Lung (tissue), 12 donors: Measurements from ENCODE around the gene OBSCN. TPM values are rescaled to one million over a fixed set of nuclear protein-coding genes. Genes with fewer than 3 reads are reported as not detected.

Experiments
- ATAC-seq: fragments of 200-7000 bp; cut with Tn5 transposase; one replicate; pipeline ENCODE4 v1.9.1; 2020; ENCODE audit warnings: moderate number of reproducible peaks; ENCODE audit not compliant: insufficient read depth, low FRiP score
- DNase-seq, 3 donors: peaks; one replicate each; pipeline ENCODE4 v3.0.0-alpha.2; 2013 to 2017
- H3K27ac ChIP-seq, 2 donors: one replicate each; pipeline ENCODE4 v1.5.1; 2013; ENCODE audit warnings: mild to moderate bottlenecking in 2 of 2, moderate library complexity in 2 of 2, control low read depth in 1 of 2, inconsistent platforms in 1 of 2, low read depth in 1 of 2, low read length in 1 of 2
- H3K27me3 ChIP-seq, 3 donors: one replicate each; pipeline ENCODE4 v1.5.1; 2013; ENCODE audit warnings: low read length in 2 of 3; ENCODE audit not compliant: control insufficient read depth in 3 of 3, insufficient read depth in 3 of 3
- H3K36me3 ChIP-seq, 4 donors: one replicate each; pipeline ENCODE4 v1.5.1; 2013; ENCODE audit warnings: low read length in 4 of 4, mild to moderate bottlenecking in 1 of 4, moderate library complexity in 1 of 4; ENCODE audit not compliant: control insufficient read depth in 4 of 4, insufficient read depth in 4 of 4
- H3K4me1 ChIP-seq, 5 donors: one replicate each; pipeline ENCODE4 v1.5.1; 2013; ENCODE audit warnings: low read length in 5 of 5, mild to moderate bottlenecking in 2 of 5, moderate library complexity in 1 of 5; ENCODE audit not compliant: control insufficient read depth in 5 of 5, insufficient read depth in 5 of 5
- H3K4me3 ChIP-seq: one replicate; pipeline ENCODE4 v1.5.1; 2013; ENCODE audit warnings: mild to moderate bottlenecking, control low read depth, moderate library complexity
- H3K9ac ChIP-seq, 2 donors: one replicate each; pipeline ENCODE4 v1.5.1; 2013; ENCODE audit warnings: low read length in 2 of 2, control low read depth in 1 of 2; ENCODE audit not compliant: insufficient read depth in 1 of 2
- H3K9me3 ChIP-seq, 4 donors: one replicate each; pipeline ENCODE4 v1.5.1; 2013; ENCODE audit warnings: low read length in 3 of 4, mild to moderate bottlenecking in 1 of 4, moderate library complexity in 1 of 4; ENCODE audit not compliant: control insufficient read depth in 4 of 4, insufficient read depth in 3 of 4
- WGBS, 2 donors: extraction: QIAGEN DNeasy Blood & Tissue Kit; methylation state at CpG; one replicate each; pipeline ENCODE4 v1.1.7; 2013; 5-methylcytosine and 5-hydroxymethylcytosine counted together
- polyA plus RNA-seq, 2 donors: library from polyadenylated mRNA; stranded (reverse); fragments of 200-250 nt; gene quantifications; one replicate each; pipeline ENCODE4 v1.2.1, GENCODE V29; 2013
- total RNA-seq, 2 donors: library from RNA; depleted of rRNA in 1 of 2; stranded (reverse); fragments of >200 nt in 1 of 2; gene quantifications; one replicate each; pipeline ENCODE4 v1.2.1, GENCODE V29; 2014 to 2021
- TF ChIP-seq, protein P1 (sequence below): IDR thresholded peaks from 2 replicates; pipeline ENCODE4 v1.5.1; 2012; ENCODE audit warnings: mild to moderate bottlenecking; ENCODE audit errors: control extremely low read depth, extremely low read depth
- donor health status: control.
- donor health status: control.
- donor health status: Bipolar disorder and iron deficiency.
- donor health status: healthy.
- donor health status: DM: yes; HTN: yes; CAD: no.

OBSCN gene
- total and polyA plus RNA-seq, 4 donors: 5.1 to 47.3 (median 25.4) TPM

DNA sequence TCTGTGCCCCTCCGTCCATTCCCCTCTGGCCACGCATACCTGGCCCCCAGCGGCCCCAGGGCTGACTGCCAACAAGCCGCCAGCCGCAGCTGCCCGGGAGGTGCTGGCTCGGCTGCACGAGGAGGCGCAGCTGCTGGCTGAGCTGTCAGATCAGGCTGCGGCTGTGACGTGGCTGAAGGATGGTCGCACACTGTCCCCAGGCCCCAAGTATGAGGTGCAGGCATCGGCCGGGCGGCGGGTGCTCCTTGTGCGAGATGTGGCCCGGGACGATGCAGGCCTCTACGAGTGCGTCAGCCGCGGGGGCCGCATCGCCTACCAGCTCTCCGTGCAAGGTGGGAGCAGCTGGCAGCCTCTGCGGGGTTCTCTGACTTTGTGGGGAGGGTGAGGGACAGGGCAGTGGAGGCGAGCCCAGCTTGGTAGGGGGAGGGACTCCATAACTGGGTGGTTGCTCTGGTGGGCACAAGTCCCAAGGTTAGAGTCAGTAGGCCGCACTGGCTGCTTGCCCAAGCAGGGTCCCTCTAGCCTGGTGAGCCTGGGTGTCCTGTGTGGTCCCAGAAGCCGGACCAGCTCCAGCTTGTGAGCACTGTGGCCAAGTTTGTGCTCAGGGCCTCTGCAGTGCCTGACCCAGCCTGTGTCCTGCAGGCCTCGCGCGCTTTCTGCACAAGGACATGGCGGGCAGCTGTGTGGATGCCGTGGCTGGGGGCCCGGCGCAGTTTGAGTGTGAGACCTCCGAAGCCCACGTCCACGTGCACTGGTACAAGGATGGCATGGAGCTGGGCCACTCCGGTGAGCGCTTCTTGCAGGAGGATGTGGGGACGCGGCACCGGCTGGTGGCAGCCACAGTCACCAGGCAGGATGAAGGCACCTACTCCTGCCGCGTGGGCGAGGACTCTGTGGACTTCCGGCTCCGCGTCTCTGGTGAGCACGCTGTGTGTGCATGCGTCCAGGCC, 8.8 kb downstream of the OBSCN start:
- TF ChIP-seq, protein P1, sequence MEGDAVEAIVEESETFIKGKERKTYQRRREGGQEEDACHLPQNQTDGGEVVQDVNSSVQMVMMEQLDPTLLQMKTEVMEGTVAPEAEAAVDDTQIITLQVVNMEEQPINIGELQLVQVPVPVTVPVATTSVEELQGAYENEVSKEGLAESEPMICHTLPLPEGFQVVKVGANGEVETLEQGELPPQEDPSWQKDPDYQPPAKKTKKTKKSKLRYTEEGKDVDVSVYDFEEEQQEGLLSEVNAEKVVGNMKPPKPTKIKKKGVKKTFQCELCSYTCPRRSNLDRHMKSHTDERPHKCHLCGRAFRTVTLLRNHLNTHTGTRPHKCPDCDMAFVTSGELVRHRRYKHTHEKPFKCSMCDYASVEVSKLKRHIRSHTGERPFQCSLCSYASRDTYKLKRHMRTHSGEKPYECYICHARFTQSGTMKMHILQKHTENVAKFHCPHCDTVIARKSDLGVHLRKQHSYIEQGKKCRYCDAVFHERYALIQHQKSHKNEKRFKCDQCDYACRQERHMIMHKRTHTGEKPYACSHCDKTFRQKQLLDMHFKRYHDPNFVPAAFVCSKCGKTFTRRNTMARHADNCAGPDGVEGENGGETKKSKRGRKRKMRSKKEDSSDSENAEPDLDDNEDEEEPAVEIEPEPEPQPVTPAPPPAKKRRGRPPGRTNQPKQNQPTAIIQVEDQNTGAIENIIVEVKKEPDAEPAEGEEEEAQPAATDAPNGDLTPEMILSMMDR: no peak
- no peak overlapping the region for H3K27ac ChIP-seq
- H3K4me1 ChIP-seq: peaks cover 0 to 9% (median 0%) of the 10 kb centered on the region in 5 donors
- no peak for ATAC-seq
- DNase-seq: no peak
- no peak overlapping the region for H3K9ac ChIP-seq
- no peak overlapping the region for H3K4me3 ChIP-seq
- no peaks in the 10 kb centered on the region for H3K27me3 ChIP-seq
- 91 to 92% methylated on average over 53 of the region's 53 CpGs for WGBS, 2 donors
- H3K36me3 ChIP-seq: peaks cover 0 to 24% (median 4%) of the 10 kb centered on the region in 4 donors
- H3K9me3 ChIP-seq: peaks cover 0 to 6% (median 0%) of the 10 kb centered on the region in 4 donors

DNA sequence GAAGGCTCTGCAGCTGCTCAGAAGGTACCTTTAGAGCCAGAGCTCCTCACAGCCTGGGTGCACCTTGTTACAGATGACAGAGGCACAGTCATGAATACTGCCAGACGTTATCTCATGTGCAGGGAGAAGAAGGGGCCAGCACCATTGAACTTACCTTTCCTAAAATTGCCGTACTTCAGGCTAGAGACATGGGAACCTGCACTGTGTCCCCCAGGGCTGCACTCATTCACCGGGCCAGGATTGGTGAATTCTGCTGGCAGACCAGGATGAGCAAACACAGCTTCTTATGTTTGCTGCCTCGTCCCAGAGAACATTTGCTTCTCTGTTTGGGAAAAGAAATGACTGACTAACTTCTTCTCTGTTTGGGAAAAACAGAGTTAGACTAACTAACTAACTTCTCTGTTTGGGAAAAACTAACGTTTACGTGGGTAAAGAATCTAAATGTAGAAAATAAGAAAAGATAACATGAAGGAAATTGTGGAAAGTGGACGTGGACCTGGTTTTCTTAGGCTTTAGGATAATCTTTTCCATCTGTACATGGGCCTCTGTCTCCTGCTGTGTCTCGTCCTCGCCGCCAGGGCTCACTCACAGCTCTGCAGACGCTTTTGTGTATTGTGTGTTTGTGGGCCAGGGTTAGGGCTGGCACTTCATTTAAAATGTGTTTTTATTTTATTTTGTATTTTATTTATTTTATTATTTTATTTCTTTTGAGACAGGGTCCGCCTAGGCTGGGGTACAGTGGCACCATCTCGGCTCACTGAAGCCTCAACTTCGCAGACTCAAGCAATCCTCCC, 9.9 kb downstream of the OBSCN start:
- no peak overlapping the region for H3K4me3 ChIP-seq
- 89% methylated on average over 14 of the region's 14 CpGs for WGBS, 2 donors
- H3K27ac ChIP-seq: no peak overlapping the region
- H3K27me3 ChIP-seq: no peaks in the 10 kb centered on the region
- peaks cover 0 to 2% (median 0%) of the 10 kb centered on the region in 4 donors for H3K9me3 ChIP-seq
- peaks cover 0 to 24% (median 6%) of the 10 kb centered on the region in 4 donors for H3K36me3 ChIP-seq
- peaks cover 0 to 7% (median 0%) of the 10 kb centered on the region in 5 donors for H3K4me1 ChIP-seq
- H3K9ac ChIP-seq: no peak overlapping the region
- TF ChIP-seq, protein P1: no peak
- ATAC-seq (no peak), DNase-seq (no peak)

DNA sequence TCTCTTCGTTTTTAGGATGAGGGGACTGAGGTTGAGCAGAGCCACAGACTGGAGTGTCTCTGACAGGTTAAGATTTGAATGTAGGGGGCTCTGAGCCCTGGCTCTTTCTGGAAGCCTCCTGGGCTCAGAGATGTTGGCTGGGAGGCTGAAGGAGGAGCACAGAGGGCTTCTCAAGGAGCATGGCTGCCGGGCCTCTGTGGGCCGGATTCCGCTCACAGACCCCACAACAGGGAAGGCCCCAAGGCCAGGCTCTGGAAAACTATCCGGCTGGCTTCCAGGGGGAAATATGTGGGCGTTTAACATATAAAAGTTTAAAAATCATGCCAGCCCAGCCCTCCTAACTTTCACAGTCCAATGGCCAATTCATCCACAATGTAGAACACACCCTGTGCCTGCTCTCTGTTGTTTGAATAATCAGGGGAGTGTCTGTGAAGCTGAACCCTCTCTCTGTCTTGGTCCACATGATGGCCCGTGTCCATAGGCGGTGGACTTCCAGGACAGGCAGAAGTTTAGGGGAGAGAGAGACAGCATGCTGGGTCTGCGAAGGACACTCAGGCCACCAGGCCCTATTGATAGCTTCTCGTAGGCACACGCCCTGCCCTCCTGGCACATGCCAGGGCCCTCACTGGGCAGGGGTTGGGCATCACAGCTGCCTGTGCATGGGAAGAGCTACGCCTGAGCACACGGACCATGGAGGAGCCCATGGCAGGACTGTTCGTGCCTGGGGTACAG, 10.8 kb downstream of the OBSCN start:
- no peak for ATAC-seq
- 90 to 96% methylated on average over 14 of the region's 14 CpGs for WGBS, 2 donors
- peaks cover 0 to 7% (median 0%) of the 10 kb centered on the region in 5 donors for H3K4me1 ChIP-seq
- TF ChIP-seq, protein P1: no peak
- H3K9ac ChIP-seq: no peak overlapping the region
- H3K4me3 ChIP-seq: no peak overlapping the region
- DNase-seq: no peak
- H3K36me3 ChIP-seq: peaks cover 0 to 24% (median 7%) of the 10 kb centered on the region in 4 donors
- H3K27ac ChIP-seq: no peak overlapping the region
- peaks cover 0 to 2% (median 0%) of the 10 kb centered on the region in 4 donors for H3K9me3 ChIP-seq
- H3K27me3 ChIP-seq: no peaks in the 10 kb centered on the region
